Cardiac muscle cell (in vitro differentiated cells and primary cell): Measurements from ENCODE around the gene CFAP126. TPM values are rescaled to one million over a fixed set of nuclear protein-coding genes. Genes with fewer than 3 reads are reported as not detected.
"Not testable (repeated sequence)": the region's sequence is repeated elsewhere in the genome, so short reads cannot be mapped to it uniquely, and the experiment has no call there.

ENCODE experiments used
- DNase-seq, 2 donors: peaks; one replicate each; pipeline versions ENCODE4 v3.0.0 to v3.0.0-alpha.2; 2010 to 2017; ENCODE audit warnings: low read depth in 1 of 2, low spot score in 1 of 2
- H3K27ac ChIP-seq: fragments of 200-600 bp; sonication (generic); 2 replicates; pipeline ENCODE4 v1.5.1; 2016
- H3K27me3 ChIP-seq: fragments of 200-600 bp; sonication (generic); 2 replicates; pipeline ENCODE4 v1.6.0; 2016; ENCODE audit warnings: control low read depth
- H3K36me3 ChIP-seq: fragments of 200-600 bp; sonication (generic); 2 replicates; pipeline ENCODE4 v1.5.1; 2016; ENCODE audit warnings: control low read depth
- H3K4me1 ChIP-seq: fragments of 200-600 bp; sonication (generic); 2 replicates; pipeline ENCODE4 v1.8.1; 2017; ENCODE audit warnings: low read depth, mild to moderate bottlenecking, mixed run types
- H3K4me3 ChIP-seq: fragments of 200-600 bp; sonication (generic); 2 replicates; pipeline ENCODE4 v1.5.1; 2016; ENCODE audit warnings: mild to moderate bottlenecking
- H3K9me3 ChIP-seq: fragments of 200-600 bp; sonication (generic); 2 replicates; pipeline ENCODE4 v1.5.1; 2017; ENCODE audit warnings: low read depth, mild to moderate bottlenecking, control low read depth
- polyA plus RNA-seq: library from polyadenylated mRNA; unstranded; fragments of >200 nt; fragmentation: Nextera tagmentation; extraction: Ambion mirVana; gene quantifications from 2 replicates; pipeline ENCODE4 v1.2.1, GENCODE V29; 2016
- total RNA-seq: library from RNA; depleted of rRNA; stranded (reverse); fragments of >200 nt; gene quantifications from 2 replicates; pipeline ENCODE4 v1.2.3, GENCODE V29; 2016
- TF ChIP-seq, protein P1 (sequence below): IDR thresholded peaks from 2 replicates; pipeline ENCODE4 v1.5.1; 2012; ENCODE audit warnings: low read depth, mild to moderate bottlenecking, low read length

The CFAP126 gene
- total and polyA plus RNA-seq, 2 experiments from 2014 or later = not detected

DNA sequence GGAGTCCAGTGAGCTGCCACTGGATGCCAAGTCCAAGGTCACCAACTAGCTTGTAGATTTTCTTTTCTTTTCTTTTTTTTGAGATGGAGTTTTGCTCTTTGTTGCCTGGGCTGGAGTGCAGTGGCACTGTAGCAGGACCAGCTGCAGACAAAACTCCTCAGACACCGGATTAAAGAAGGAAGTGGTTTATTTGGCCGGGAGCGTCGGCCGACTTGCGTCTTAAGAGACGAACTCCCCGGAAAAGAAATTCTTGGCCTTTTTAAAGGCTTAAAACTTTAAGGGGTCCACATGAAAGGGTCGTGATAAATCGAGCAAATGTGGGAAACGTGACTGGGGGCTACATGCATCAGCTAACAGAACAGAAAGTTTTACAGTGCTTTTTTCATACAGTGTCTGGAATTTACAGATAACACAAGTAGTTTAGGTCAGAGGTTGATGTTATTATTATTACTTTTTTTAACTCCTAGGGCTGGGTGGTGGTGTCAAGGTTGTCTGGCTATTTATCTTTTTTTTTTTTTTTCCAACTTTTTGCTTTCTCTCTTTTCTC, 36.4 kb upstream of the CFAP126 start:
- TF ChIP-seq, protein P1, sequence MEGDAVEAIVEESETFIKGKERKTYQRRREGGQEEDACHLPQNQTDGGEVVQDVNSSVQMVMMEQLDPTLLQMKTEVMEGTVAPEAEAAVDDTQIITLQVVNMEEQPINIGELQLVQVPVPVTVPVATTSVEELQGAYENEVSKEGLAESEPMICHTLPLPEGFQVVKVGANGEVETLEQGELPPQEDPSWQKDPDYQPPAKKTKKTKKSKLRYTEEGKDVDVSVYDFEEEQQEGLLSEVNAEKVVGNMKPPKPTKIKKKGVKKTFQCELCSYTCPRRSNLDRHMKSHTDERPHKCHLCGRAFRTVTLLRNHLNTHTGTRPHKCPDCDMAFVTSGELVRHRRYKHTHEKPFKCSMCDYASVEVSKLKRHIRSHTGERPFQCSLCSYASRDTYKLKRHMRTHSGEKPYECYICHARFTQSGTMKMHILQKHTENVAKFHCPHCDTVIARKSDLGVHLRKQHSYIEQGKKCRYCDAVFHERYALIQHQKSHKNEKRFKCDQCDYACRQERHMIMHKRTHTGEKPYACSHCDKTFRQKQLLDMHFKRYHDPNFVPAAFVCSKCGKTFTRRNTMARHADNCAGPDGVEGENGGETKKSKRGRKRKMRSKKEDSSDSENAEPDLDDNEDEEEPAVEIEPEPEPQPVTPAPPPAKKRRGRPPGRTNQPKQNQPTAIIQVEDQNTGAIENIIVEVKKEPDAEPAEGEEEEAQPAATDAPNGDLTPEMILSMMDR = no peak
- no peaks in the 10 kb centered on the region for H3K27me3 ChIP-seq
- no peaks in the 10 kb centered on the region for H3K4me1 ChIP-seq
- H3K4me3 ChIP-seq = no peak overlapping the region
- H3K9me3 ChIP-seq = no peaks in the 10 kb centered on the region
- no peaks in the 10 kb centered on the region for H3K36me3 ChIP-seq
- no peak overlapping the region for H3K27ac ChIP-seq
- DNase-seq = no peak

DNA sequence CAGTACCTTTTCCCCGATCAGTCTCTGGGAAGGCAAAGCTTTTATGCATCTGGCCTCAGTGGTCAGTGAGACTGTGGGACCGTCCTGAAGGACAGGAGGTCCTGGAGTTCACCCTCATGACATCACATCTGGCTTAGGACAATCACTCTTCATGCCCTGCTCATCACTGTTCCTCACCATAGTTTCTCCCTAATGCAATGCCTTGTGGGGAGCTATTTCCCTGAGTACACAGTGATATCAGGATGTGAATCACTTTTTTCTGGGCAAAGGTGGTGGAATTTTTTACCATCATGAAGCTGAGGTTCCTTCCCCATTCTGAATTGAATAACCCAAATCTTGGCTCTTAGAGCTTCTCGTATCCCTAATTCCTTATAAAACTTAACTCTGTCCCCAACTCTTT, 34.8 kb upstream of the CFAP126 start:
- no peak for DNase-seq
- Histone ChIP-seq H3K4me3 (no peak overlapping the region), H3K9me3 (no peaks in the 10 kb centered on the region), H3K4me1 (no peaks in the 10 kb centered on the region), H3K27ac (no peak overlapping the region), H3K36me3 (no peaks in the 10 kb centered on the region), H3K27me3 (no peaks in the 10 kb centered on the region)
- TF ChIP-seq, protein P1 = no peak

DNA sequence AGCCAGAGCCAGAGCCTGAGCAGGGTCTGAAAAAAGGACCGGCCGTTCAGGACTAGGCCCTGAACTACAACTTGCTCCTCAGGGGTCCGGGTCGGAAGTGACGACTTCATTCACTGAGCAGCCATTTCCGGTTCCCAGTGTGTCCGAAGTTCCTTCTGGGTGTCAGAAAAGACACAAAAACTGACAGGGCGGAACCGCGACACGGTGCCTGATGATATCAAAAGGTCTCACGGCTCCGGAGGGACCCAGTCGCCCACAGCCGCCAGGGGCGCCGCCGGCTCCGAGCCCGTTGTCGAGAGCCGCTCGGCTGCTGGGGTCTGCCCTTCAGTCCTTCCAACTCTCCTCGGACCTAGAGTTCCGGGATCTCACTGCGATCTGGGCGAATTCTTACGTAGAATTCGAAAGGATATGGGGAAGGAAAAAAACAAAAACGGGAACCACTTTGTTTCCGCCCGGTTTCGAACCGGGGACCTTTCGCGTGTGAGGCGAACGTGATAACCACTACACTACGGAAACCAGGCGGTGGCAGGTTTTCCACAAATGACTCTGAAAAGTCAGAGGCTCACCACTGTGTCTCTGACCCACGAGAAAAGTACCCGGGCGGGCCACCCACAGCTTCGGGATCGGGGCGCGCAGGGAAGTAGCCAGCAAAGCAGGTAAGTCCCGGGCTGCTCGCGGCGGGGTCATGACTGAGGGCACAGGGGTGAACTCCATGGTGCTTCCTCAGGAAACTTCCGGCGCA, 31.8 kb upstream of the CFAP126 start:
- Histone ChIP-seq H3K27ac (peak overlapping the region; percentile 98), H3K36me3 (no peaks in the 10 kb centered on the region), H3K9me3 (no peaks in the 10 kb centered on the region), H3K4me3 (peak overlapping the region; percentile 70), H3K27me3 (no peaks in the 10 kb centered on the region), H3K4me1 (no peaks in the 10 kb centered on the region)
- TF ChIP-seq, protein P1 = peak; percentile 49
- peak; percentile 78 to 93 for DNase-seq

DNA sequence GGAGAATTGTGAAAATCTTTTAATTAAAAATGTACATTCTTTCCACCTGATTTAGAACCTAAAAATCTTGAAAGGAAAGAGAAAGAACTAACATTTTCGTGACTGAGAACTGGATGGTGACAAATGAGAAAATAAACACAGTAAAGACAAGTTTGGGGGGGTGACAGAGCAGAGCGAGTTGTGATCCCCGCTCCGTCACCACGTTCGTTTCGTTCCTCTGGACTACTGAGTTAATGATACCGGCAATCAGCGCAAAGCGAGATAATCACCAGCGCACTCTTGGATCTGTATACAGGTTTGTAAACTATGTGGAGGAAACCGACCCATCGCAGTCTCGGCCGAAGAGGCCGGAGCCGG, 31.2 kb upstream of the CFAP126 start:
- peak overlapping the region; percentile 70 for H3K4me3 ChIP-seq
- no peaks in the 10 kb centered on the region for H3K4me1 ChIP-seq
- TF ChIP-seq, protein P1 = no peak
- no peaks in the 10 kb centered on the region for H3K27me3 ChIP-seq
- H3K36me3 ChIP-seq = no peaks in the 10 kb centered on the region
- no peaks in the 10 kb centered on the region for H3K9me3 ChIP-seq
- DNase-seq = no peak
- H3K27ac ChIP-seq = peak overlapping the region; percentile 98

DNA sequence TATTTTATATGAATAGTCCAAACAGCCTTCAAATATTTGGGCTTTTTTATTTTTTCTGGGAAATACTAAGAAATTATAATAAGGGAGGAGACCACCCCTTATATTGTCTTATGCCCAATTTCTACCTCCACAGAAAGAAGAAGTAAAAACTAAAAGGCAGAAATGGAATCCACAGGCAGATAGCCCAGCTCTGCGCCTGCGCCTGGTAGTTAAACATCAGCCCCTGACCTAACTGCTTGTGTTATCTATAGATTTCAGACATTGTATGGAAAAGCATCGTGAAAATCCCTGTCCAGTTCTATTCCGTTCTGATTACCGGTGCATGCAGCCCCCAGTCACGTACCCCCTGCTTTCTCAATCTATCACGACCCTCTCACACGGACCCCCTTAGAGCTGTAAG, 29.4 kb upstream of the CFAP126 start:
- H3K27ac ChIP-seq, H3K36me3 ChIP-seq, DNase-seq, H3K4me3 ChIP-seq, H3K27me3 ChIP-seq, H3K9me3 ChIP-seq, H3K4me1 ChIP-seq: not testable (repeated sequence)

DNA sequence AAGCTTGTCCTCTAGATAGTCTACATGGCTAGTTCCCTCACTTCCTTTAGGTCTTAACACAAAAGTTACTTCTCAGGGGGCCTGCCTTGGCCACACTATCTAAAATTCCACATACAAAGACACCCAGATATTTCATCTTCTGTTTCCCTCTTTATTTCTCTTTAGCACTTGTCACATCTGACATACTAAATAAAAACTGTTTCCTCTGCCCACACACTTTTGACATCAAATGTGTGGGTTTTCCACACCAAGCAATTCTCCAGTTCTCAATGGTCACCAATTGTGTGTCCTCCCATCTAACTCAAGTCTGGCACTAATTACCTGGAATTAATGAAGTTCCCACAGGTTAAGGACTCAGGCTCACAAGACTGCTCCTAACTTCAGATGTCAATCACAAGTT, 25.5 kb upstream of the CFAP126 start:
- no peaks in the 10 kb centered on the region for H3K9me3 ChIP-seq
- TF ChIP-seq, protein P1 = no peak

More for the DNA sequence above, 25.5 kb upstream of the CFAP126 start:
- Histone ChIP-seq H3K4me3 (no peak overlapping the region), H3K36me3 (no peaks in the 10 kb centered on the region), H3K4me1 (no peaks in the 10 kb centered on the region), H3K27ac (no peak overlapping the region), H3K27me3 (no peaks in the 10 kb centered on the region)
- no peak for DNase-seq
